ENCODE data around the gene ACTR1A. TPM values are rescaled to one million over a fixed set of nuclear protein-coding genes. Genes with fewer than 3 reads are reported as not detected.

The ACTR1A gene
- total RNA-seq = 48.8 and 58.3 TPM in 2 replicates
- total RNA-seq (2013) = 44.0 TPM
- polyA plus RNA-seq = 38.3 and 40.9 TPM in 2 replicates
- polyA minus RNA-seq = 57.4 and 63.9 TPM in 2 replicates

- peaks cover 24 to 28% of the 10 kb centered on the region in 2 donors for H3K4me1 ChIP-seq (ENCODE audit: control insufficient read depth in 2 of 2, insufficient read depth in 2 of 2, low read length in 2 of 2)
- under 1% methylated on average over 34 of the region's 42 CpGs for WGBS (ENCODE audit: insufficient coverage)
- H3K27ac ChIP-seq (ENCODE audit: low read length in 2 of 2) = peak within 1 kb of the TSS; percentile 77 to 78
- peak; percentile 98 for DNase-seq
- TF ChIP-seq EZH2 (IDR thresholded peaks at IDR 0.05; ENCODE audit: borderline replicate concordance, insufficient read depth, low read depth, low read length, poor library complexity, severe bottlenecking) = no peak
- no peak for TF ChIP-seq CTCF (IDR thresholded peaks at IDR 0.05)
- peak within 1 kb of the TSS; percentile 94 for H2AFZ ChIP-seq (ENCODE audit: insufficient read depth, low read depth, low read length, poor library complexity, severe bottlenecking)
- H3K36me3 ChIP-seq (replicated peaks in 1 of 2; ENCODE audit: control extremely low read depth in 1 of 2, control insufficient read depth in 1 of 2, extremely low read depth in 1 of 2, insufficient read depth in 2 of 2, low read length in 1 of 2) = peaks cover 0 to 6% of the 10 kb centered on the region in 2 experiments
- ATAC-seq (ENCODE audit: low read depth) = peak; percentile 40
- H3K4me3 ChIP-seq (ENCODE audit: control extremely low read depth in 1 of 5, extremely low read depth in 1 of 5, insufficient read depth in 1 of 5, low read depth in 2 of 5, low read length in 4 of 5) = peak within 1 kb of the TSS; percentile 86 to 99 (median 92)
- H3K4me1 Mint-ChIP-seq = peaks cover 24% of the 10 kb centered on the region
- CTCF ChIA-PET = interaction anchor here (0.6 to 7.8 kb wide), 14 partner anchors 9 to 333 kb away, joined by 3 to 110 read pairs (median 4); partner anchors contain the start of genes ARL3, FBXL15 and SFXN2
- no peaks in the 10 kb centered on the region for H3K9me3 Mint-ChIP-seq (ENCODE audit: insufficient read depth)
- POLR2A ChIA-PET = interaction anchor here (1.0 to 2.2 kb wide), 8 partner anchors 9 to 211 kb away, joined by 3 to 10 read pairs (median 6); partner anchors contain the start of genes CUEDC2, FBXL15, NFKB2 and TRIM8
- H3K9ac ChIP-seq (ENCODE audit: low read length) = peak within 1 kb of the TSS; percentile 91
- intact Hi-C loops (cut with micrococcal nuclease) = loop anchor here (1.0 to 5.0 kb wide), 19 partner anchors 23 to 1590 kb away; partner anchors contain the start of genes ARL3, CUEDC2, ELOVL3 and GBF1
- peaks cover 77% of the 10 kb centered on the region for H3K79me2 ChIP-seq (ENCODE audit: control insufficient read depth, insufficient read depth, low read length)
- H3K4me3 Mint-ChIP-seq = no peak within 1 kb of the TSS
- H3K4me2 ChIP-seq (replicated peaks; ENCODE audit: low read depth, low read length, poor library complexity, severe bottlenecking) = peak within 1 kb of the TSS; percentile 100
- no peaks in the 10 kb centered on the region for H3K9me3 ChIP-seq (ENCODE audit: control extremely low read depth in 1 of 3, control insufficient read depth in 2 of 3, insufficient read depth in 1 of 3, low read length in 2 of 3)
- peak within 1 kb of the TSS; percentile 86 for H3K27ac Mint-ChIP-seq
- H3K27me3 Mint-ChIP-seq = no peaks in the 10 kb centered on the region
- peaks cover 31% of the 10 kb centered on the region for H4K20me1 ChIP-seq (ENCODE audit: control insufficient read depth, insufficient read depth, low read length, poor library complexity, severe bottlenecking)
- no peaks in the 10 kb centered on the region for H3K27me3 ChIP-seq (replicated peaks in 1 of 4; ENCODE audit: control extremely low read depth in 1 of 4, control insufficient read depth in 3 of 4, insufficient read depth in 4 of 4, low read length in 3 of 4)
Observed at GRCh38 chr10:102502337-102503151, at the start of gene ACTR1A. ACTR1A (minus strand) TSS chr10:102502712; CDS start chr10:102502647, 65 bp downstream.
